ENCODE data around the gene AMDHD1.

GRCh38 chr12:95977764-95978305 is 34.7 kb downstream of the AMDHD1 start:
- TF ChIP-seq CTCF (IDR thresholded peaks at IDR 0.05; ENCODE audit: extremely low read depth in 1 of 2, insufficient read depth in 1 of 2, low read depth in 1 of 2, low read length in 2 of 2) (no peak), POLR2A (IDR thresholded peaks at IDR 0.05; ENCODE audit: low read depth, low read length) (no peak), POLR2AphosphoS5 (IDR thresholded peaks at IDR 0.05; ENCODE audit: insufficient read depth, low read depth, low read length) (no peak)
